ENCODE results near the gene HAND1. TPM values are rescaled to one million over a fixed set of nuclear protein-coding genes. Genes with fewer than 3 reads are reported as not detected.

Gene HAND1
- total RNA-seq, 2 experiments from 2014 or later: not detected

GRCh38 chr5:154459015-154459414 lies 19.0 kb downstream of the HAND1 start:
- TF ChIP-seq CTCF (IDR thresholded peaks at IDR 0.05): no peak
- peaks cover 60% of the 10 kb centered on the region for H3K36me3 ChIP-seq (ENCODE audit: insufficient read depth, low read length)
- DNase-seq (no peak), ATAC-seq (ENCODE audit: poor library complexity) (no peak)
- H3K27ac ChIP-seq (ENCODE audit: low read depth in 1 of 2, low read length in 2 of 2): no peak overlapping the region
- ChIA-PET POLR2A (no interaction called here), CTCF (no interaction called here)
- no peak overlapping the region for H3K4me3 ChIP-seq (ENCODE audit: low read length)
- no peak overlapping the region for H3K4me3 Mint-ChIP-seq
- H3K9me3 ChIP-seq (ENCODE audit: control insufficient read depth in 1 of 2, insufficient read depth in 1 of 2, low read length in 2 of 2): no peaks in the 10 kb centered on the region
- intact Hi-C loops (cut with DNase I, micrococcal nuclease): no loop called here
- no peaks in the 10 kb centered on the region for H3K4me1 Mint-ChIP-seq (ENCODE audit: low read depth)
- H3K27me3 ChIP-seq (ENCODE audit: control insufficient read depth in 1 of 2, insufficient read depth in 2 of 2, low read length in 2 of 2): no peaks in the 10 kb centered on the region
- no peak overlapping the region for H3K27ac Mint-ChIP-seq
- peaks cover 74% of the 10 kb centered on the region for H3K36me3 Mint-ChIP-seq (ENCODE audit: low read depth)
- no peaks in the 10 kb centered on the region for H3K4me1 ChIP-seq (ENCODE audit: insufficient read depth, low read length)
- H3K27me3 Mint-ChIP-seq: no peaks in the 10 kb centered on the region
- H3K9me3 Mint-ChIP-seq: no peaks in the 10 kb centered on the region

GRCh38 chr5:154456540-154456939 lies 21.5 kb downstream of the HAND1 start:
- Mint-ChIP-seq H3K27ac (no peak overlapping the region), H3K4me3 (no peak overlapping the region), H3K9me3 (no peaks in the 10 kb centered on the region), H3K36me3 (ENCODE audit: low read depth) (peaks cover 93% of the 10 kb centered on the region), H3K4me1 (ENCODE audit: low read depth) (no peaks in the 10 kb centered on the region), H3K27me3 (no peaks in the 10 kb centered on the region)
- ChIA-PET CTCF (no interaction called here), POLR2A (no interaction called here)
- Histone ChIP-seq H3K27me3 (ENCODE audit: control insufficient read depth in 1 of 2, insufficient read depth in 2 of 2, low read length in 2 of 2) (no peaks in the 10 kb centered on the region), H3K27ac (ENCODE audit: low read depth in 1 of 2, low read length in 2 of 2) (no peak overlapping the region), H3K9me3 (ENCODE audit: control insufficient read depth in 1 of 2, insufficient read depth in 1 of 2, low read length in 2 of 2) (no peaks in the 10 kb centered on the region), H3K4me3 (ENCODE audit: low read length) (no peak overlapping the region), H3K4me1 (ENCODE audit: insufficient read depth, low read length) (no peaks in the 10 kb centered on the region), H3K36me3 (ENCODE audit: insufficient read depth, low read length) (peaks cover 80% of the 10 kb centered on the region)
- ATAC-seq (ENCODE audit: poor library complexity): no peak
- intact Hi-C loops (cut with DNase I, micrococcal nuclease): no loop called here
- TF ChIP-seq CTCF (IDR thresholded peaks at IDR 0.05): no peak
- no peak for DNase-seq

GRCh38 chr5:154455585-154455984 lies 22.4 kb downstream of the HAND1 start:
- no peaks in the 10 kb centered on the region for H3K27me3 ChIP-seq (ENCODE audit: control insufficient read depth in 1 of 2, insufficient read depth in 2 of 2, low read length in 2 of 2)
- DNase-seq (no peak), ATAC-seq (ENCODE audit: poor library complexity) (no peak)
- no peak overlapping the region for H3K4me3 ChIP-seq (ENCODE audit: low read length)
- TF ChIP-seq CTCF (IDR thresholded peaks at IDR 0.05): no peak
- H3K4me1 ChIP-seq (ENCODE audit: insufficient read depth, low read length): no peaks in the 10 kb centered on the region
- Mint-ChIP-seq H3K27ac (no peak overlapping the region), H3K9me3 (no peaks in the 10 kb centered on the region), H3K27me3 (no peaks in the 10 kb centered on the region), H3K4me1 (ENCODE audit: low read depth) (peaks cover 3% of the 10 kb centered on the region), H3K36me3 (ENCODE audit: low read depth) (peaks cover 96% of the 10 kb centered on the region), H3K4me3 (no peak overlapping the region)
- POLR2A ChIA-PET: no interaction called here
- intact Hi-C loops (cut with DNase I, micrococcal nuclease): no loop called here
- H3K9me3 ChIP-seq (ENCODE audit: control insufficient read depth in 1 of 2, insufficient read depth in 1 of 2, low read length in 2 of 2): no peaks in the 10 kb centered on the region
- H3K27ac ChIP-seq (ENCODE audit: low read depth in 1 of 2, low read length in 2 of 2): no peak overlapping the region
- H3K36me3 ChIP-seq (ENCODE audit: insufficient read depth, low read length): peaks cover 84% of the 10 kb centered on the region
- CTCF ChIA-PET: no interaction called here

All from CD4-positive, alpha-beta T cell (primary cell).